GM18867 (cell line): ENCODE measurements around the gene TBX20.
"Not testable (repeated sequence)": the region's sequence is repeated elsewhere in the genome, so short reads cannot be mapped to it uniquely, and the experiment has no call there.

Experiments used
- ATAC-seq: cut with Tn5 transposase; IDR thresholded peaks from one replicate; pipeline ENCODE4 v1.9.1; 2021; ENCODE audit warnings: mild to moderate bottlenecking, moderate library complexity; ENCODE audit not compliant: unreplicated experiment

TBX20 gene

DNA sequence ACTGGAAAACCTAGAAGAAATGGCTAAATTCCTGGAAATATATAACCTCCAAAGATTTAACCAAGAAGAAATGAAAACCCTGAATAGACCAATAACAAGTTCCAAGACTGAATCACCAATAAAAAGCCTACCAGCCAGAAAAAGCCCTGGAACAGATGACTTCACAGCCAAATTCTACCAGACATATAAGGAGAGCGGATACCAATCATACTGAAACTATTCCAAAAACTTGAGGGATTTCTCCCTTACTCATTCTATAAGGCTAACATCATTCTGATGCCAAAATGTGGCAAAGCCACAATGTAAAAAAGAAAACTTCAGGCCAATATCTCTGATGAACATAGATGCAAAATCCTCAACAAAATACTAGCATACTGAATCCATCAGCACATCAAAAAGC lies 86.7 kb downstream of the TBX20 start:
- ATAC-seq: not testable (repeated sequence)

DNA sequence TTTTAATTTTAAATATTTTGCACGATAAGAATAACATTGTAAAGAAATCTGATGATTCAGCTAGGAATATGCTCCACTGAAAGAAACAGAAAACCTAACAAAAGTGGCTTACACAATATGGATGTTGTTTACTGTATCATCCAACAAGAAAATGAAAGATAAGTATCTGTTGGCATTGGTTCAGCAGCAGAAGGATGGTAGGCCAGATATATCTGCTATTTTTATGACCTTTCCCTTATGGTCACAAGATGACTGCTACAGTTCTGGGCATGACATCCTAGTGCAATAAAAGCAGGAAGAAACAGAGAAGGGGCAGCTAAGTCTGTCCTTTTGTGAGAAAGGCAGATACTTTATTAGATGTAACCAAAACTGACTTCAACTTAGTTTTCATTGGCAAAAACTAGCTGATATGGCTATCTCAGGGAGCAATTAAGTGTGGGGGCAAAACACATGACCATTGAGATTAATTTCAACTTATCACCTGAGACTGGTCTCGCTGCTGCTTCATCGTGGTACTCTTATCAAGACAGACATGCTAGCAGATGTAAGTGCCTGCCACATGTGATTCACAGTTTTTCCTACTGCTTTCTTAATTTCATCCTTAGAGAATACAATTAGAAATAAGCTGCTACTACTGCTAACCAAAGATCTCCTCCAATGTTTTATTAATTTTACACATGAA lies 92.7 kb downstream of the TBX20 start:
- ATAC-seq: not testable (repeated sequence)
